Amniotic epithelial cell (primary cell): ENCODE results near the gene CALD1.
A peak's percentile ranks its signal among the peaks of the same experiment; 100 is the strongest.

Experiments used
- DNase-seq: peaks from one replicate; pipeline ENCODE4 v3.0.0-alpha.2; 2010; ENCODE audit warnings: low read depth

The CALD1 gene

DNA sequence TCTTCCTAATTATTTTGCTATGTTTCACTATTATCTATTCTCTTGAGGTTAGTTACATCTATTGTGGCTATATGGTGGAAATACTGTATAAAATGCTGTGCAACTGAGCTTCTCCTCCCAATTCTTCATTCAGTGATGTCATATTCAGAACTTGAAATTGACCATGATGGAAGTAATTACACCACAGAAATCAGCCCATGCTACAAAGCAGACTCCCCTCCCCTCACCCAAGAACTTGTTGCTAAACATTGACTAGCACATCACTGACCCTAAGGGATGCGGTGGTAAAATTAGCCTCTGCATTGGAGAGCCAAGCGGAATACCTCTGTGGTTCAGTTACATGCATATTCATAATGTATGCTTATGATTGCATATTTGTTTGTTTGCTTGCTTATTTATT, 8.8 kb downstream of the CALD1 start:
- no peak for DNase-seq

DNA sequence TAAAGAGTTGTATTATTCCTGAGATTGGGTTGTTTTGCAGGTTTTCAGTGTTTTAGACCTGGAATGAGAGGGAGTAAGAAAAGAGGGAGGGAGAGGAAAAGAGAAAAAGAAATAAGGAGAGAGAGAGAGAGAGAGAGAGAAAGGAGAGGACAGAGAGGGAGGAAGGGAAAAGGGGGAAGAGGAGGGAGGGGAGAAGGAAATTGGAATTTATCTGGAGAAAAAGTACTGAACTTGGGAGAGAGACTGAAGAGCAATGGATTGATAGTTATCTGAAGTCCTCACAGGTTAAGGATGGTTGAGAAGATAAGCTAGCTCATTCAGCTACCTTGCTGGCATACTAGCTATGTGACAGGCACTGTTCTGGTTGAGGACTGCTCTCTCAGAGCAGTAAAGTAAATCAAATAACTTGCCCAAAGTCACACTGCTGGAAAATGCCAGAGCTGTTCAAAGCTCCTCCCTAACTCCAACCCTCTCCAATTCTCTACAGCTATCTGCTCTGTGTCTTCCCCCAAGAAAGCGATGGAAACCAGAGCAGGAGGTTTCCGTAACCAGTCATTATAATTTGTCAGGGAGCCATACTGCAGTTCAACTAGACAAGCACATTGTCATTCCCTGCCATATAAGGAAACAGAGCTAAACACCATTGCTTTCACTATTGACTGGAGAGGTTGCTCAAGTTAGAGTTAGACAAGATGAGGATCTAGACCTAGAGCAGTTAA, 10.7 kb downstream of the CALD1 start:
- DNase-seq: peak; percentile 92

DNA sequence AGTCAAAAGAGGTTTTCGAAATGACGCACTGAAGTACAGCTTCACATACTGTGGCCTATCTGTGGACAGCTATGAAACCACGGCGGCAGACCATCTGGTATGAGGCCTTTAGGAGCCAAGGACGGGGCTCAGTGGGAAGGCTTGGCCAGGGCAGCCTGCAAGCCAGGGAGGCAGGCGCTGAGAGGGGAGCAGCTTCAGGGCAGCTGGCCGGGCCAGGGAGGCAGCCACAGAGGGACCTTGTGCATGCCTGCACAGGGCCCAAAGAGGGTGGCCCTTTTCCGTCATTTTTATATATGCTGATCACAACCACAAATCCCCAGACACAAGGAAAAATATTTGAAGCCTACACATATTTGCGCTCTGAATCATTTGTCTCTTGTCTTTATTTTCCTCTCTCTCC, 13.5 kb downstream of the CALD1 start:
- DNase-seq: peak; percentile 69

DNA sequence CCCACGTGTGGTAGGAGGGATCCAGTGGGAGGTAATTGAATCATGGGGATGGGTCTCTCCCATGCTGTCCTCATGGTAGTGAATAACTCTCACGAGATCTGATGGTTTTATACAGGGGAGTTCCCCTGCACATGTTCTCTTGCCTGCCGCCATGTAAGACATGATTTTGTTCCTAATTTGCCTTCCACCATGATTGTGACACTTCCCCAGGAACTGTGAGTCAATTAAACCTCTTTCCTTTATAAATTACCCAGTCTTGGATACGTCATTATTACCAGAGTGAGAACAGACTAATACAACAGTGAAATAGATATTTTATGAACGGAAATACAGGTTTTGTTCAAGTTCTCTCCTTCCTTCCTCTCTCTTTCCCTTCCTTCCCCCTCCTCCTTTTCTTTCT, 15.8 kb downstream of the CALD1 start:
- no peak for DNase-seq

DNA sequence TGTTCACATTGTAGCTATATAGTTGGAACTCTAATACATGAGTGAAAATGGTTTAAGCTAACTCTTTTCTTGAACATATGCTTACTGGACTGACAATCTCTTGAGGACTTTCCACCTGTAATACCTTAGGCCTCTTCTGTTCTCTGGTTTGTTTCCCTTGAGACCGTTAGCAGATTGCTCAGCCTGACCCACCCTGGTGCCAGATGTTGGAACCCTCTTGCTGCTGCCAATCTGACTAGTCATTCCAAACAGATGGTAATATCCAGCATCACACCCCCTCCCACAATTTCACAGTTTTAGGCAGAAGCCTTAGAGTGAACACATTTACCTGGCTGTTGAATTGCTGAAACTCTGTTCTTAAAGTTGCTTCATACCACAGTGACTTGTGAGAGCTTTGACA, 18.7 kb downstream of the CALD1 start:
- no peak for DNase-seq

DNA sequence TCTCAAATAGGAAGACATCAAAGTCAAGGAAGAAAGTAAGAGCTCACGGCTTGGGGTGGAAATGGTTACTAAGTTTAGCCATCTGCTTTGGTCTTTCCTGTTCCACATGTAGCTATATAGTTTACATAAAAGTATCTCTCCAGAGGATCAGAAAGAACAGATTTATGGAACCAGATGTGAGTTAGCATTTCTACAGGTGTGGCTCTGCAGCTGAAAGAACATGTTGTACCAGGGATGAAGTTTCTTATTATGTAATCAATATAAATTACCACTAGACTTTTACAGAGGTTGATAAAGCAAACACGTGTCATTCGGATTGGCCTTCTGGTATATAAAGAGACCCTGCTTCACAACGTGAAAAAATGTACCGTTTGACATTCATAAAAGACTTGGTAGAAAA, 19.9 kb downstream of the CALD1 start:
- DNase-seq: peak; percentile 51

DNA sequence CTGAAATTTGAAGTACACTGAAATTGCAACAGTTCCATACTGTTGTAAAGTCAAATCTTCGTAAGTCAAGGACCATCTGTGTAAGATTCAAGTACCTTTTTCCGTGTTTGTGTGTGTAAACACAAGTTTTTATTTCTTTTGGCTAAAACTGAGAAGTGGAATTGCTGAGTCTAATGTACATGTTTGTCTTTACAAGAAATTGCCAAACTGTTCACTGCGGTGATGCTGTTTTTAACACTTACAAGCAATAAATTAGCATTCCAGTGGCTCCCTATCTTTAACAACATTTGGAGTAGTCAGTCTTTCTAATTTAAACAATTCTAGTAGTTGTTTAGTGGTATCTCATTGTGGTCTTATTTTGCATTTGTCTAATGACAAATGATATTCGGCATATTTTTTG, 23.3 kb downstream of the CALD1 start:
- DNase-seq: no peak

DNA sequence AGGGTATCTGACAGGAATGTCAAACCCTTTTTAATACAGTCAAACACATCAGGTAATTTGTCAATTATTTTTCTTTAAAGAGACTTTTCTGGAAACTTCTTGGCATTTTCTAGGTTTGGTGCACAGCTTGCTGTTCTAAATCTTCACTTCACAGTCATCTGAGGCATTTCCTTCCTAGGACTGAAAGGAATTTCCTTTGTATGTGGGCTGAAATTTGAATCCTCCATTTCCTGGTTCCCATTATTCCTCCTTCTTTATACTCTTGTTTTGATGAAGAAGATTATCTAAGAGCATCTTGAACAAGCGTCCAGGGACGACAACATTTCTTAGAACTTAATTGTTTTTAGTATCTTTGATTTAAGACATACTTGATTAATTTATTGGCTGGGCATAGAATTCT, 24.9 kb downstream of the CALD1 start:
- no peak for DNase-seq

DNA sequence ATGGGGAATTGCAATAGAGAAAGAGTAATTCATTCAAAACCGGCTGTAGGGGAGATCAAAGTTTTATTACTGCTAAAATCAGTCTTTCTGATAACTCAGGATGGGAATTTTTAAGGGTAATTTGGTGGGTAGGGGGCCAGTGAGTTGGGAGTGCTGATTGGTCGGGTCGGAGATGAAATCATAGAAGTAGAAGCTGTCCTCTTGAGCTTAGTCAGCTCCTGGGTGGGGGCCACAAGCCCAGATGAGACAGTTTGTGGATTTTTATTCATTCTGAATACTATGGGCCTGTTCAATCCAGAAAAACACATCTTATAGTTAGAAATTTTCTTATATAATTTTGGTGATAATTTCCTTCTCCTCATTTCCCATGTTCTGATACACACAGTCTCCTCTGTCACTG, 25.4 kb downstream of the CALD1 start:
- DNase-seq: no peak

DNA sequence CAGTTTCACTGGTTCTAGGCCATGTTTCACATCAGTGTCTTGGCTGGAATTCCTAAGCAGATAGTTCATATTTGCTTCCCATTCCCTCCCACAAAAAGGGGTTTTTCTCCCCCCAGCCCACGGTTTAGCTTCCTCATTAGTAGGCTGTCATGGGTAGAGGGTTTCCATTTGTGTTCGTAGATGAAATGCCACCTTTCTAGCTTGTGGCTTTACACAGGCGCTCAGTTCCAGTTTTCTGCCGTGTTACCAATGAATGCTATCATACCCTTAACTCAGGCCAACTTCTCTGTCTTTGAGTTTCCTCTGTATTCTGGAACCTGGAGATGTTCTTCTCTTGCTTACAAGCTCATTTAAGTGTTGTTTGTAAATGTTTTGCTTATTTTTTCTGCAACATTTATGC, 26.8 kb downstream of the CALD1 start:
- no peak for DNase-seq

DNA sequence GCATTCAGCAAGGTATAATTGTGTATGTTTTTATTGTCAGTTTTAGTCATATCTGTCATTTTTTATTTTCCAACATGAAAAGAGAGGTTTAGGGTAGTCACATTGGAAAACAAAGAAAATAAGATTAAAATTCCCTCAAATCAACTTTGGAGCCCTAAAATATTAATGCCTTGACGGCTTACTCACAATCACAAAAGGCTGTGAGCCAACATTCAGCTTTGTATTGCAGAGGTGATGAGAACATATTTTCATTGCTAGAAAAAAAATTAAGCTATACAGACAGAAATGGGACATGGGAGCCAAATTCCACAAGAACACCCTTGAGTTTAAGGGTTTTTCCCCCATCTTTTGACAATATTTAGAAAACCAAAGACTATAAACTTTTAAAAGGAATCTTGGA, 30.2 kb downstream of the CALD1 start:
- no peak for DNase-seq

DNA sequence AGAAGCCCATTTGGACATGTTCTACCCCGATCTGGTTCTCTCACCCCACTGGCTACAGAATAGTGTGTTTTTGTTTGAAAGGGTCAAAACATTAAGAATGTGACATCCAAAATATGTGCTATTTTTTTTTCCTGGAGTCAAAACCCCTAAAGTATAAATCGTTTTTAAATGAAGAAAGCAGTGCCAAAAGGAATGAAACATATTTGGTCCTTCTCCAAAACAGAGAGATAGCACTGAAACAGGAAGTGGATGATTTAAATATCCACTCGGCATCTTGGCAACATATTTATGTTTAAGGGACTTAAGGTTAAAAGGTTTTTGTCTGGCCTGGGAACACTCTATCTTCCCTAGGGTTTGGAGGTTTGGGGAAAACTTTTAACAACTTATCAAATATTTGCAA, 32.3 kb downstream of the CALD1 start:
- DNase-seq: peak; percentile 84

DNA sequence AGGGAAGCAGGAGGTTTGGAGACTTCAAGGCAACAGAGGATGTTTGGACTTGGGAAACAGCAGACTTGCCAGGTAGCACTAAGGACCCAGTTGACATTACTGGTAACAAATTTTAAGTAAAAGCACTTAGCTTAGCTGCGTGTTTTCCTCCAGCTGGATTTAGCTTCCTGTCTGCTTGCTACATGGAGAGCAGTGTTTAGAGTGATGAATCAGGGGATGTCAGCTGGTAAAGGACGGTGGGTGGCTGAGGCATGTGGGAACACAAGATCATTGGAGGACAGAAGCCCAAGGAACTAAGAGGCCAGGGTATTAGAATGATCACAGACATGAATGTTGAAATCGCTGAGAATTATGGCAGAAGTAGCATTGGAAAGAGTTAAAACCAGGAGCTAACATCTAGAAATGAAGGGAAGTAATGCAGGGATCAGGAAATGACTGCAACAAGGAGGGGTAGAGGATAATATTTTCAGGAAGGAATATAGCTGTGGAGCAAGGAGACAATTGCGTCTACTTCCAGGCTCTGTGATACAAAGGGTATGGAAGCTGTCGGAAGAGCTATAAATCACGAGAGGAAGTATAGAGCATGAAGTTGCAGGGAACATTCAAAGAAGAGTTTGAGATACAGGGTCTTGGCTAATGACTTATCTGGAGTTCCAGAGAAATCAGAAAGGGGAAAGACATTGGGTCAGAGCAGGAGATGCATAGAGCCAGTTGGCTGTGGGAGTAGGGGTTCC, 34.4 kb downstream of the CALD1 start:
- peak; percentile 93 for DNase-seq

DNA sequence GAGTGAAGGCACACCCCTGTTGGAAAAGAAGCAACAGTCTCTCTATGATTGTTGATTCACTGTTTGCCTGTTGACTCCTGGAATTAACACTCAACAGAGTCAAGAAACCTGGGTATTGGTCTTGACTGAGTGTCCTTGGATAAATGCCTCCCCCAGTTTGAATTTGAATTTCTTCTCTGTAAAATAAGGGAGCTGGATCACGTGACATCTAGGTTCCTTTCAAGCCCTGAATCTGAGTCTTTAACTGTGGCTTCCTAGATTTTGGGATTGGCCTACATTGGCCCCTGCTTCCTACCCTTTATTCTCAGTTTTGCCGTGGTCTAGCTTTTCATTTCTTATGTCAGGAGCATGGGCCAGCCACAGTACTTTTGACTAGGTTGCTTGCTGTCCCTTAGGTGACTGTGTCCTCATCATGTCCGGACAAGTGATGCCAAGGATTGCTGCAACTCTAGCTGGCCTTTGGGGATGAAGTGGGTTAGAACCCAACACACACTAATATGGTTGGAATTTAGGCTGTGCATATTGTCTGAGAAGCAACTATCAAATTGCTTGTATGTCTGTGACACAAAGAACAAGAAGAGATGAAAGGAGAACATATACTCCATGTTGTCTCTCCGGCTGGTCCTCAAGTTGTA, 35.4 kb downstream of the CALD1 start:
- no peak for DNase-seq

DNA sequence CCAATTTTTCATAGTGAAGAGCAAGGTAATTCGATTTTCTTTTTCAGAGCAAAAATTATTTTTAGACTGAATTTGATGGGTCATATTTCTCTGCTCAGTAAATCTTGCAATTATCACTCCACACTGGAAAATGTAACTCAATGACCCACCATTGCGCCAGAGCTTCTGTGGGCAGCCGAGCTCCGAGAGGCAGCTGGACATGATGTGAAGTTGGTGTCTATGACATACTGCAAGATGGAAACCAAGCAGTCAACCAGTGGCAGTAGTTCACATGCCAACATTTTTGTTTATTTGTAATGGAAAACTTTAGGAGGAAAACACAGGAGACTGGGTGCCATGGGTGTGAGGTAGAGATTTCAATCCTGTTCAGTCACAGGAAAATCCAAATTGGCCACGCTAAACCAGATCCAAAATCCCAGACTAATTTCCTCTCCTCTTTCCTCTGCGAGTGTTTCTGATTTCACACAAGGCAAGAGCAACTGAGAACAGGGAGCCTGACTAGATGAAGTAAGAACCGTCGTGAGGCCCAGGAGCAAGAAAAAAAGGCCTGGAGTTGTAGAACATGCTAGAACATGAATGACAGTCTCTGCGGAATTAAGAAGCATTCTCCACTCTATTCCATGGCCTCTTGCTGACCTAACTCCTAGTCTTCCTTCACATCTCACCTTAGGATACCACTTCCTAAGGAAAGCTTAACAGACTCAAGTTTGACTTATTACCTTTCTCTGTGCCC, 39.3 kb downstream of the CALD1 start:
- DNase-seq: peak; percentile 43

DNA sequence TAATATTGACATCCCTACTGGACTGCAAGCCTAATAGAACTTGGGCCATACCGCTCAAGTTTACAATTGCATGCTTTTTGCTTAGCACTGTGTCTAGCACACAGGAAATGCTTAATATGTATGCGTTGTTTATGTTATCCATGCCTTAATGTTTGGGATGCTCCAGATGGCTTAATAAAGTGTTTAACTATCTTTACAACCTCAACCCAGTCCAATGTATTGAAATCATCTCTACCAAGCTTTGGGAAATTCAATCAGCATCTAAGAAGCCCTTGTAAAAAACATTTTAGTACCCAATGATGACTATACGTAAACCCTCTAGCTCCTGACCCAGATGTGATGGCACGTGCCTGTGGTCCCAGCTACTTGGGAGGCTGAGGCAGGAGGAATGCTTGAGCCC, 40.0 kb downstream of the CALD1 start:
- DNase-seq: no peak

DNA sequence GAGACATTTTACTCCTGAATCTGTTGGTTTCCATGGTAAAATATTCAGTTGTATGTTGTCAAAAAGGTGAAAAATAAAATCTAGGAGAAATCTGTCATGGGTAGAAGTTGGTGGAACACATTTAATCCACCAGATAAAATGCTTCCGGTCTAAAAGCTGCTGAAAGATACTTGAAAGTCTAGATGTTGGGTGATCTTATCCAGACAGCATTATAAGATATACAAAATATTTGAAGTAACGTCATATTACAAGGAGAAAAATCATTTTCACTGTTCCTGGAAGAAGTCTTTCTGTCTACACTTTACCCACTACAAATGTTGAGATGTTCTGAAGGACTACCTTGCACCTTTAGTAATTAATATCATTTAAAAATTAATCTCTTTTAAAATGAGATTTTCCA, 40.9 kb downstream of the CALD1 start:
- peak; percentile 94 for DNase-seq

DNA sequence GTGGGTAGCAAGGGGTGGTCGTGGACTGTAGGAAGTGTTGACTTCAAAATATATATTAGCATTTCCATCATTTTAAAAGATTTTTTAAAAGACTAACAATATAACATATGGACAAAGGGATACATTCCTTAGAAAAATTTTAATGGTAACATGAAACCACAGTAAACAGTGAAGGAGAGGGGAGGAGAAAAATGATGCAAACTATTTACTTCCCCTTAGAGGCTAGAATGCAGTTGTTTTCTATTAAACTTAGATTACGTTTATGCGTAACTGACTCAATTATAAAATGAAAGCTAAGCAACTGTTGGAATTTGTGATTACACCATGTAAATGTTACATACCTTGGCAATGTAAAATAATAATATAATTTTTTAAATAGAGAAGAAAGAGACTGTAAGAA, 41.3 kb downstream of the CALD1 start:
- peak; percentile 64 for DNase-seq

DNA sequence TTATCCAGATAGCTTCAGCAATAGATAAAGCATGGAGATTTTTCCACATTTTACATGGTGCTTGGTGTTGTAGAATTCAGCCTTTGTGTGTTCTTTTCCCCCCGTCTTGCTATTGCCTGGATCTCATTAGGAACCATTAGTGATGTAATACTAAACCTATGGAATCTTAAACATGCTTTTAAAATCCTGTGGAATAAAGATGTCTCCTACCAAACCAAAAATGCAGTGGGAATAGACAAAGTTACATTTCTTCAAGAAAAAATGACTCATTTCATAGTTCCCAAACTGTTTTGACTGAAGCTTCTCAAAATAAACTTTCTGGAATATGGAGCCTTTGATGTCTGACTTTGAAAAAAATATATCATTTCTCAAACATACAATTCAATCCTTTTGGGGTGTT, 44.0 kb downstream of the CALD1 start:
- peak; percentile 81 for DNase-seq

DNA sequence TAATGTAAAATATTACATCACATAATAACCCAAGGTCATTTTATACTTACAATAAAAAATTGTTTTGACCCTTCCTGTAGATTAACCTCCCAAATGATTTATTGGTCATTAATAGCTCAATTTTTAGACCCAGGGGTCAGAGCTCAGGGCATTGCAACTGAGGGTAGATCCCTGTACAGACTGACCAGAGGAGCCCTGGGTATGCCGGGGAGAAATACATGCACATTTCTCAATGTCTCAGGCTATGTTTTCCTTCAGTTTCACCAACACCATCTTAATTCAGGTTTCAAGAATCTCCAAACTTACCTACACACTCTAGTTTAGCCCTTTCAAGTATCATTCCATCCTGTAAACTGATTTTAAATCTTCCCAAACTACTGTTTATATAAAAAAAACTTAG, 46.2 kb downstream of the CALD1 start:
- DNase-seq: peak; percentile 58

DNA sequence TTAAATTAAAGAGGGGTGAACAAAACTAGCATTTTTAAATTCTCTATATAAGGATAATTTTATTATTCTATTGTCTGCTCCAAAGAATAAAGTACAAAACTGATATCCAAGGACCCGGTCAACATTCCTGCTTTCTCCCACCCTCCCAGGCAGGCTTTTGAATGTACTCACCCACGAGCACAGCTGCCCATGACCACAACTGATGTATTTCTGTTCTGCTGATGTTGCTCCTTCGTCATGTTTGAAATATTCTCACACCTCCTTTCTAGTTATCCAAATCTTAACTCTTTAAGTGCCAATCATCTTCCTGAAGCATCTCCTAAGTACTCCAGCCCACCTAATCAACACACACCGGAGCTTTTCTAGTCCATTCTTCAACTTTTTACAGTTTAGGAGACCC, 46.7 kb downstream of the CALD1 start:
- DNase-seq: peak; percentile 97

DNA sequence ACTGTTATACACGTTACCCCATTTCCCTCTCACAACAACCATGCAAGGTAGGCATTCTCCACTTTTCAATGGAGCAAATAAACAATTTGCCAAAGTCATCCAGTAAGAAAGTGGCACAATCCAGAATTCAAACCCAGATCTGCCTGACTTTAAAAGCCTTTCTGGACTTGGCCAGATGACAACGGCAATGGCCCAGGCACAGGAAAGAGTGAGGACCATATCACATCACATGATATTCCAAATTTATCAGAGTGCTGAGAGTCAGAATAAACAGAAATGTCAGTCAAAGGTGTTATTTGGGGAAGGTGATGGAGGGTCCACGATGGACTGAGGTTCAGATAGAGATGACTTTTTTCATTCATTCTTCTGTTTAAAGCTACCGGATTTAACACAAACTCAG, 48.0 kb downstream of the CALD1 start:
- no peak for DNase-seq

DNA sequence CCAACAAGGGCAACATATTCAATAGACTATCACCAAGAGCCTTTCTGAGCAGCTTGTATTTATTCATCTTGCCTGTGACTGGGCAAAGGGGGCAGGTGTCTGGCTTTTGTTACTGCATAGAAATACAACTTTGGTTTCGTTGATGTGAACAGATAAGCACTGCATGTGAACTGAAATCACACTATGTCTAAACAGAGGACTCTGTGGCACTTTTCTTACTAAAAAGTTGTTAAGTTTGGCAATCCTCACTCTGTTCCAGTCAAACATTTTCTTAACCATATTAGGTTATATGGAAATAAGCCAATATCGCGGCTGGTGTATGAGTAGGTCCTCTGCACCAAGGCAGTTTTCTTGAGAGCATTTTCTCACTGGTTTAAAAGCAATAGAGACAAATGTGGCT, 48.5 kb downstream of the CALD1 start:
- peak; percentile 88 for DNase-seq
